Rectal smooth muscle tissue (tissue), 1 donor: Measurements from ENCODE around the gene MKKS.

Experiments used
- H3K27ac ChIP-seq: one replicate; pipeline ENCODE4 v1.7.0; 2013; ENCODE audit warnings: low read depth, low read length, inconsistent platforms
- H3K27me3 ChIP-seq: one replicate; pipeline ENCODE4 v1.7.0; 2013; ENCODE audit warnings: low read length; ENCODE audit not compliant: control insufficient read depth, insufficient read depth
- H3K36me3 ChIP-seq: one replicate; pipeline ENCODE4 v1.7.0; 2013; ENCODE audit warnings: low read length; ENCODE audit not compliant: control insufficient read depth, insufficient read depth
- H3K4me1 ChIP-seq: one replicate; pipeline ENCODE4 v1.7.0; 2013; ENCODE audit warnings: low read length; ENCODE audit not compliant: control insufficient read depth, insufficient read depth
- H3K4me3 ChIP-seq: one replicate; pipeline ENCODE4 v1.7.0; 2013; ENCODE audit warnings: low read length
- H3K9ac ChIP-seq: one replicate; pipeline ENCODE4 v1.7.0; 2013; ENCODE audit warnings: low read length

Gene MKKS

GRCh38 chr20:10445758-10446157 is 11.7 kb upstream of the MKKS start:
- Histone ChIP-seq H3K4me3 (no peak overlapping the region), H3K27me3 (no peaks in the 10 kb centered on the region), H3K36me3 (no peaks in the 10 kb centered on the region), H3K27ac (no peak overlapping the region), H3K4me1 (no peaks in the 10 kb centered on the region), H3K9ac (no peak overlapping the region)

- H3K4me3 ChIP-seq: no peak overlapping the region
- no peak overlapping the region for H3K27ac ChIP-seq
- H3K27me3 ChIP-seq: no peaks in the 10 kb centered on the region
- no peak overlapping the region for H3K9ac ChIP-seq
- H3K4me1 ChIP-seq: no peaks in the 10 kb centered on the region
- H3K36me3 ChIP-seq: no peaks in the 10 kb centered on the region
Observed at GRCh38 chr20:10443936-10444335, 9.9 kb upstream of the MKKS start.

- Histone ChIP-seq H3K9ac (no peak overlapping the region), H3K27me3 (no peaks in the 10 kb centered on the region), H3K4me3 (no peak overlapping the region), H3K27ac (no peak overlapping the region), H3K4me1 (no peaks in the 10 kb centered on the region), H3K36me3 (no peaks in the 10 kb centered on the region)
Observed at GRCh38 chr20:10438217-10438616, 4.2 kb upstream of the MKKS start.

GRCh38 chr20:10436053-10436699 is 2.2 kb upstream of the MKKS start:
- Histone ChIP-seq H3K4me3 (peak overlapping the region; percentile 96), H3K4me1 (no peaks in the 10 kb centered on the region), H3K36me3 (no peaks in the 10 kb centered on the region), H3K27me3 (no peaks in the 10 kb centered on the region), H3K27ac (no peak overlapping the region), H3K9ac (no peak overlapping the region)

- H3K4me1 ChIP-seq: no peaks in the 10 kb centered on the region
Observed at GRCh38 chr20:10434832-10435812, 1.1 kb upstream of the MKKS start, which contains the start of gene SLX4IP. TSS of gene SLX4IP (plus strand) at chr20:10435305. CDS start at chr20:10458205, 22,900 bp downstream.

GRCh38 chr20:10434467-10434831 is 427 bp upstream of the MKKS start:
- Histone ChIP-seq H3K4me3 (peak overlapping the region; percentile 96), H3K9ac (peak overlapping the region; percentile 76), H3K27ac (peak overlapping the region; percentile 93), H3K4me1 (no peaks in the 10 kb centered on the region), H3K27me3 (no peaks in the 10 kb centered on the region), H3K36me3 (no peaks in the 10 kb centered on the region)

More at GRCh38 chr20:10434832-10435812, 1.1 kb upstream of the MKKS start, which contains the start of gene SLX4IP:
- H3K9ac ChIP-seq: peak within 1 kb of the TSS; percentile 76
- peak within 1 kb of the TSS; percentile 93 for H3K27ac ChIP-seq
- no peaks in the 10 kb centered on the region for H3K36me3 ChIP-seq
- no peaks in the 10 kb centered on the region for H3K27me3 ChIP-seq
- H3K4me3 ChIP-seq: peak within 1 kb of the TSS; percentile 96

GRCh38 chr20:10433014-10433622 is 904 bp downstream of the MKKS start:
- H3K4me3 ChIP-seq: peak overlapping the region; percentile 96
- peak overlapping the region; percentile 76 for H3K9ac ChIP-seq
- H3K27ac ChIP-seq: peak overlapping the region; percentile 93
- H3K36me3 ChIP-seq: no peaks in the 10 kb centered on the region
- H3K4me1 ChIP-seq: no peaks in the 10 kb centered on the region
- no peaks in the 10 kb centered on the region for H3K27me3 ChIP-seq

GRCh38 chr20:10432079-10432478 is 1.9 kb downstream of the MKKS start:
- Histone ChIP-seq H3K4me3 (no peak overlapping the region), H3K27me3 (no peaks in the 10 kb centered on the region), H3K9ac (no peak overlapping the region), H3K27ac (no peak overlapping the region), H3K4me1 (no peaks in the 10 kb centered on the region), H3K36me3 (no peaks in the 10 kb centered on the region)

GRCh38 chr20:10430704-10431103 is 3.3 kb downstream of the MKKS start:
- Histone ChIP-seq H3K4me1 (no peaks in the 10 kb centered on the region), H3K36me3 (no peaks in the 10 kb centered on the region), H3K9ac (no peak overlapping the region), H3K27ac (no peak overlapping the region), H3K27me3 (no peaks in the 10 kb centered on the region), H3K4me3 (no peak overlapping the region)

GRCh38 chr20:10430000-10430466 is 4.0 kb downstream of the MKKS start:
- no peak overlapping the region for H3K27ac ChIP-seq
- no peaks in the 10 kb centered on the region for H3K27me3 ChIP-seq
- H3K4me1 ChIP-seq: no peaks in the 10 kb centered on the region
- no peak overlapping the region for H3K4me3 ChIP-seq
- H3K9ac ChIP-seq: no peak overlapping the region
- no peaks in the 10 kb centered on the region for H3K36me3 ChIP-seq

GRCh38 chr20:10429443-10429981 is 4.5 kb downstream of the MKKS start:
- H3K27me3 ChIP-seq: no peaks in the 10 kb centered on the region
- no peak overlapping the region for H3K27ac ChIP-seq
- no peak overlapping the region for H3K4me3 ChIP-seq
- no peak overlapping the region for H3K9ac ChIP-seq
- H3K36me3 ChIP-seq: no peaks in the 10 kb centered on the region
- H3K4me1 ChIP-seq: no peaks in the 10 kb centered on the region

- no peaks in the 10 kb centered on the region for H3K4me1 ChIP-seq
- H3K27ac ChIP-seq: no peak overlapping the region
- H3K9ac ChIP-seq: no peak overlapping the region
- no peak overlapping the region for H3K4me3 ChIP-seq
- no peaks in the 10 kb centered on the region for H3K36me3 ChIP-seq
- no peaks in the 10 kb centered on the region for H3K27me3 ChIP-seq
Observed at GRCh38 chr20:10428008-10428407, 6.0 kb downstream of the MKKS start.
